Urinary bladder (tissue), 4 donors: Measurements from ENCODE around the gene QRFPR. TPM values are rescaled to one million over a fixed set of nuclear protein-coding genes. Genes with fewer than 3 reads are reported as not detected.

Experiments used
- DNase-seq: peaks from one replicate; pipeline ENCODE4 v3.0.0-alpha.2; 2015; ENCODE audit errors: extremely low spot score
- H3K27ac ChIP-seq: one replicate; pipeline ENCODE4 v1.5.1; 2013; ENCODE audit warnings: low read depth, mild to moderate bottlenecking, moderate library complexity
- H3K36me3 ChIP-seq: one replicate; pipeline ENCODE4 v1.6.1; 2013; ENCODE audit warnings: mild to moderate bottlenecking, moderate library complexity; ENCODE audit not compliant: insufficient read depth
- H3K4me1 ChIP-seq: one replicate; pipeline ENCODE4 v1.6.1; 2013; ENCODE audit warnings: mild to moderate bottlenecking, moderate library complexity; ENCODE audit not compliant: insufficient read depth
- H3K4me3 ChIP-seq: one replicate; pipeline ENCODE4 v1.5.1; 2013; ENCODE audit warnings: low read depth, low read length
- WGBS: extraction: QIAGEN DNeasy Blood & Tissue Kit; methylation state at CpG from one replicate; pipeline ENCODE4 v1.1.7; 2013; 5-methylcytosine and 5-hydroxymethylcytosine counted together
- polyA plus RNA-seq: library from polyadenylated mRNA; stranded (reverse); fragments of 200-250 nt; gene quantifications from one replicate; pipeline ENCODE4 v1.2.3, GENCODE V29; 2013
- total RNA-seq: library from RNA; depleted of rRNA; stranded (reverse); fragments of >200 nt; gene quantifications from one replicate; pipeline ENCODE4 v1.2.3, GENCODE V29; 2014
- donor health status: healthy with polysubstance abuse.
- donor health status: healthy.

Gene QRFPR
- total and polyA plus RNA-seq, 2 donors: 0.42 TPM; not detected in 1

DNA sequence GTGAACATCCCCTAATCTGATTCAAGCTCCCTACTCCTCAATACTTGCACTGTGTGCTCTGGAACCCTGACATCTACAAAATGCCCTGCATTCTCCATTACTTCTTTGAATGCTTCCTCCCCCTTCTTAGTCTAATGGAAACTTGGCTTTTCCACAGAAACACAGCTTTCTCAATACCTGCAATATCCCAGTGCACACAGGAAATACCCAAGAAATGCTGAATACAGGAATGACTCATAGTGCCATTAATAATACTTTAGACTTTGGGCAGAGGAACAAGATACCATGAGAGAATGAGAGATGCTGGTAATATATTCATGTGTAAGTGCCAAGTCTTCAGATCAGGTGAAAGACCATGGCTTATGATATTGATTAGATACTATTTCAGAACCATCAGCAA lies 5.6 kb downstream of the QRFPR start:
- Histone ChIP-seq H3K4me3 (no peak overlapping the region), H3K36me3 (no peaks in the 10 kb centered on the region), H3K27ac (no peak overlapping the region), H3K4me1 (no peaks in the 10 kb centered on the region)
- no peak for DNase-seq

DNA sequence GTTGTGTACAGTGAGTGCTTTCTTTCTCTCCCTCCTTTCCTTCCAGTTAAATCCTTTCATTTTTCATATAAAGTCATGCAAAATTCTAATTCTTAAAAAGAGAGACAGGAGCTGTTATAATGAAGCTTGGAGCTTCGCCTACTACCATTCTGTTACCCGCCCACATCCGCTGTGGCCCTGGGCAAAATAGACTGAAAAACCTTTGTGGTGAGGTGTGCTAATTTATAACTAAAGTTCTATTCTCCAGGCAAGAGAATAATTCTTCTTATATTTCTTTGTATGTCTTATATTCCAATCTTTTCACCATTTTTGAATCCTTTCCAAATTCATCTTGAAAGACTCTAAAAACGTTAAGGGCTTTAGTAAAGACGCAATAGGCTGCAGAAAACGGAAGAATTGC lies 7.0 kb downstream of the QRFPR start:
- no peak for DNase-seq

DNA sequence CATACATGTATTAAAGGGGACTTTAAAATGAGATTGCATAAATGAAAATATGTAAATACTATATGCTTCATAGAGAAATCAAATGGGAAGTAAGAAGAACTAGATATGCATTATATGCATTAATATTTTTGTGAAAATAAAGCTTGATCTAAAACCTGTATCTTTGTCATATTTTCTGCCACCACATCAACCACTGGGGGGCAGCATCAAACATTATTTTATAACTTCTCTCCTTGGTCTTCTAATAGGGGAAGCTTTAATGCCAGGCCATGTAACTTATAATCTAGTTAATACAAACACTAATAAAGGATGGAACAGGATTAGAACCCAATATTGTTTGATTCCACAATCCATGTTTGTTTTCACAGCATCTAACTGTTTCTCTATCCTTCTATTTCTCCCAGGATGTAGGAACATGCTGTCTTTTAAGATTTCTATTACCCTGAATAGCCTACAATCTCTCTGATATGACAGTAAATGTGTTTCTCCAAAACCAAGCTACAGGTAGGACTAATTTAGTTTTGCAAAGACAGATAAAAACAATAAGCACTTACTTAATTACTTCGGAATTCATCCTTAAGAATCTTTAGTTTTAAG lies 10.0 kb downstream of the QRFPR start:
- Histone ChIP-seq H3K4me3 (no peak overlapping the region), H3K27ac (no peak overlapping the region), H3K36me3 (no peaks in the 10 kb centered on the region), H3K4me1 (no peaks in the 10 kb centered on the region)
- 77% methylated on average over 1 of the region's 1 CpG for WGBS
- no peak for DNase-seq

More for the DNA sequence above, 7.0 kb downstream of the QRFPR start:
- H3K27ac ChIP-seq: no peak overlapping the region
- H3K4me1 ChIP-seq: no peaks in the 10 kb centered on the region
- H3K4me3 ChIP-seq: no peak overlapping the region
- H3K36me3 ChIP-seq: no peaks in the 10 kb centered on the region
- 80% methylated on average over 6 of the region's 6 CpGs for WGBS

DNA sequence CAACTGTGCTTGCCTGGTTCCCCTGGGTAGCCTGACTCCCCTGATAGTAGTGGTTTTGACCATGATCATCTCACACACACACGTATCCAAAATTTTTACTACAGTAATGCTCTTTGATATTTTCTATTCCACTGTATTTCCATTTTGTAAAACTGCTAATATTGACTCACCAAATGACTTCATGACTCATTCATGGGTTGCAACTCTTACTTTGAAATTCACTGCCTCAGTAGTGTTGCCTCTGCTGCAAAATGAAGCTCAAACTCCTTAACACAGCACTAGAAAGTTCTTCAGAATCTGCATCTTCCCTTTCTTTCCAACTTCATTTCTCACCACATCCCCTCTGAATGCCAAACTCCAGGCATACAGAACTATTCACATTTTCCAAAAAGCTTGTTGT lies 20.3 kb downstream of the QRFPR start:
- H3K36me3 ChIP-seq: no peaks in the 10 kb centered on the region
- no peaks in the 10 kb centered on the region for H3K4me1 ChIP-seq
- no peak overlapping the region for H3K27ac ChIP-seq
- 89% methylated on average over 1 of the region's 1 CpG for WGBS
- H3K4me3 ChIP-seq: no peak overlapping the region
- DNase-seq: no peak

DNA sequence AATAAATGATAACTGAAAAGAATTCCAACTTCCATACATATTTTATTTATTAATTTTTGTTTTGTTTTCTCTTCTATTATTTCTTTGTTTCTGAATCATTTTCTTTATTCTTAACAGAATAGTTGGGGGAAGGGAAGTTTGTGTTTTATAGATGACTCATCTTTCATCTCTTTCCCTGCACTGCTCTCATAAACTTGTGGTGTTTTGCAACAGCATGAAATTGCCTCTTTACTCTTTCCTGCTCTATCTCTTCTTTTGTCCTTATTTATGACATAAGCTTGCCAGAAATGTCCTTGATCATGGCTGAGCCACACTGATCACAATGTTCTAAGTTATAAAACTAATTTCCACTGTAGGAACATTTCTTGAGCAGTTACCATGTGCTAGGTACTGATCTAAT lies 22.3 kb downstream of the QRFPR start:
- Histone ChIP-seq H3K36me3 (no peaks in the 10 kb centered on the region), H3K27ac (no peak overlapping the region), H3K4me1 (no peaks in the 10 kb centered on the region), H3K4me3 (no peak overlapping the region)
- no peak for DNase-seq

DNA sequence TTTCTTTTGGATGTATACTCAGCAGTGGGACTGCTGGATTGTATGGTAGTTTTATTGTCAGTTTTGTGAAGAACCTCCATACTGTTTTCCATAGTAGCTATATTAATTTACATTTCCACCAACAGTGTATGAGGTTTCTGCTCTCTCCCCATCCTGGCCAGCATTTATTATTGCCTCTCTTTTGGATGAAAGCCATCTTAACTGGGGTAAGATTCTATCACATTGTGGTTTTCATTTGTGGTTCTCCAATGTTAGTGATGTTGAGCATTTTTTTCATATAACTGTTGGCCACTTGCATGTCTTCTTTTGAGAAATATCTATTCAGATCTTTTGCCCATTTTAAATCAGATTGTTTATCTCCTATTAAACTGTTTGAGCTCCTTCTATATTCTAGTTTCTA lies 27.6 kb downstream of the QRFPR start:
- Histone ChIP-seq H3K4me1 (no peaks in the 10 kb centered on the region), H3K4me3 (no peak overlapping the region), H3K27ac (no peak overlapping the region), H3K36me3 (no peaks in the 10 kb centered on the region)
- DNase-seq: no peak

DNA sequence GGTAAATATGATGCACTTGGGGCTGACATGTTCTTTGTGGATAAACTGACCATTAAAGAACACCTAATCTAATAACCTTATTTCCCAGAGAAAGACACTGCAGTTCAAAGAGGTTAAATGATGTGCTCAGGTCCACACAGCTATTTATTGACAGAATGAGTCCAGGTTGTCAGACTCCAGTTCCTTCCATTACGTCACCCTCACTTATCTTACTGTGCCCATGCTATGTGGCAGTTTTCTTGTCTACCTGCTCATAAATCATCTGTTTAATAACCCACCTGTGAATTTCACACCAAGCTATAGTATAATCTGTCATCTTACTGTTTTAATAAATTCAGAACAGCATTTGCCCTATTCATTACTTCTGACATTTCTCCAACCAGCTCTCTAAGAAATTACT lies 36.7 kb downstream of the QRFPR start:
- no peak for DNase-seq
- H3K27ac ChIP-seq: no peak overlapping the region
- no peaks in the 10 kb centered on the region for H3K36me3 ChIP-seq
- H3K4me1 ChIP-seq: no peaks in the 10 kb centered on the region
- WGBS: 56% methylated on average over 1 of the region's 1 CpG
- H3K4me3 ChIP-seq: no peak overlapping the region

DNA sequence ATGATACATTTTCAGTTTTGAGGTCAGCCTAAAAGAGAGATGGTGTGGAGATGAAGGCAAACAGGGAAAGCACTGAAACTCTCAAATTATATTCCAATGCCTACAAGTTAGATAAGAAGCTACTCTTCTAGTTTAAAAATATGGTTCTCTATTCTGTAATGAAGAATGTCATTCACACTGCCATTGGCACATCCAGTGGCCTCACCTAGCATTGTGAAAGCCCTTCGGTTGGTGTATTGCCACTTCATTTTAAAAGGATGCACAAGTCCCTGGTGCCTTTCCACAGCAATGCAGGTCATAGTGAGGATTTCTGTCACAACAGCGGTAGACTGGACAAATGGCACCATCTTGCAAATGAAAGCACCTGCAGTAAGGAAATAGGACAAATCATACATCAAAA lies 40.6 kb downstream of the QRFPR start:
- no peak for DNase-seq
- WGBS: 93% methylated on average over 2 of the region's 2 CpGs
- no peak overlapping the region for H3K27ac ChIP-seq
- no peak overlapping the region for H3K4me3 ChIP-seq
- no peaks in the 10 kb centered on the region for H3K4me1 ChIP-seq
- no peaks in the 10 kb centered on the region for H3K36me3 ChIP-seq

DNA sequence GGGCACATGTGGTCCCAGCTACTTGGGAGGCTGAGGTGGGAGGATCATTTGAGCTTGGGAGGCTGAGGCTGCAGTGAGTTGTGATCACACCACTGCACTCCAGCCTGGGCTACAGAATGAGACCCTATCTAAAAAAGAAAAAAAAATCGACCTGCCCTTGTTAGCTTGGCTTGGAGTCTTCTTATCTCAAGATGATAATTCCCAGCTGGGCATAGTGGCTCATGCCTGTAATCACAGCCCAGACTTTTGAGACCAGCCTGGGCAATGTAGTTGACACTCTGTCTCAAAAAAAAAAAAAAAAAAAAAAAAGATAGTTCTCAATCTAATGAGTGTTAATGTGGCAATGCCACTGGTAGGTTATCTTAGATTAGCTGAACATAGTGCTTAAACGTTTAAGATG lies 41.0 kb downstream of the QRFPR start:
- H3K4me3 ChIP-seq: no peak overlapping the region
- no peaks in the 10 kb centered on the region for H3K4me1 ChIP-seq
- DNase-seq: no peak
- no peaks in the 10 kb centered on the region for H3K36me3 ChIP-seq
- 35% methylated on average over 2 of the region's 2 CpGs for WGBS
- no peak overlapping the region for H3K27ac ChIP-seq

DNA sequence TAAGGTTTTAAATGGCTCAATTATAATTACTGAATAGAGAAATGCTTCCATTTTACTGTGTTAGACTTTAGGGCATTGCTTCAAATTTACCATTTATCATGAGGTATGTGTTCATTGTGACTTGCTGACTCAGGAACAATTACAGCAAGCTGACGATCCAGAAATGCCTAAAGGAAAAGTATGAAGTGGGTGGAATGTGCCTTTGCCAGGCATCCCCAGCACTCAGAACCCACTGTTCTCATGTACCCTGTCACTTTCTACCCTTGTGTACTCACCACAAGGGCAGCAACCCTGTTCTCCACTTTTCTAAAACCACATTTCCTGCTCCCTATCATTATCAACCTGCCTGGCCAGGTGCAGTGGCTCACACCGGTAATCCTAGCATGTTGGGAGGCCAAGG lies 41.5 kb downstream of the QRFPR start:
- Histone ChIP-seq H3K4me3 (no peak overlapping the region), H3K27ac (no peak overlapping the region), H3K36me3 (no peaks in the 10 kb centered on the region), H3K4me1 (no peaks in the 10 kb centered on the region)
- 65% methylated on average over 2 of the region's 2 CpGs for WGBS
- no peak for DNase-seq

DNA sequence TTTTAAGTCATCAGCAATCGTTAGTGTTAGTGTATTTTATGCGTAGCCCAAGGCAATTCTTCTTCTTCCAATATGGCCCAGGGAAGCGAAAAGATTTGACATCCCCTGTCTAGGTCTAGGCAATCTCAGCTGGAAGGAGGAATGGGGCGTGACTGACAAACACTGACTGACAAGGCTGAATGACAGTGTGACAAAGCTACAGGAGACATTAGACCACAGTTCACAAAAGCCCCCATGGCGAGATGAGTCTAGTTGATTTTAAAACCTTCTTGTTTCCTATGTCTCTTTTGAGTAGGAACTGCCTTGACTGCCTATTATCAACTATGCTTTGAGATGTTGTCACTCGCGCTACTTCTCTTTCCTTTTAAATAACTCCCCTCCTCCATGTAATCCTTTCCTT lies 42.3 kb downstream of the QRFPR start:
- DNase-seq: no peak
- no peaks in the 10 kb centered on the region for H3K4me1 ChIP-seq
- H3K27ac ChIP-seq: no peak overlapping the region
- no peaks in the 10 kb centered on the region for H3K36me3 ChIP-seq
- no peak overlapping the region for H3K4me3 ChIP-seq
- 87% methylated on average over 7 of the region's 7 CpGs for WGBS

DNA sequence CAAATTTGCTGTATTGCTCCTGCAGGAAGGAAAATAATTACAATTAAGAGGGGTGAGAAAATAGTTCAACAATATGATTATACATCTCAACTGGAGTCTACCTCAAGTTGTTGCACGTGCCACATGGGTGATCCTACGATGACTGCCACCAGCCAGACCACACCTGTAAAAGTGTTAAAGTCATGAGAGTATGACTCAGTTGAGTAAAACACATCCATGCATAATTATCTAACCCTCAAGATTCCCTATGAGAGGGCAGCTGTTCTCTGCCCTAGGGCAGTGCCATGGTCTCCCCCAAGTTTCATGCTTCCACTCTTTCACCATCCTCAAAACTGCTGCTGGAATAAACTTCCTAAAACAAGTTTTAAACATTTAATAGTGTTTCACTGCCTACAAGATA lies 44.1 kb downstream of the QRFPR start:
- Histone ChIP-seq H3K36me3 (no peaks in the 10 kb centered on the region), H3K4me3 (no peak overlapping the region), H3K27ac (no peak overlapping the region), H3K4me1 (no peaks in the 10 kb centered on the region)
- whole genome bisulfite sequencing: 89% methylated on average over 2 of the region's 2 CpGs
- no peak for DNase-seq

DNA sequence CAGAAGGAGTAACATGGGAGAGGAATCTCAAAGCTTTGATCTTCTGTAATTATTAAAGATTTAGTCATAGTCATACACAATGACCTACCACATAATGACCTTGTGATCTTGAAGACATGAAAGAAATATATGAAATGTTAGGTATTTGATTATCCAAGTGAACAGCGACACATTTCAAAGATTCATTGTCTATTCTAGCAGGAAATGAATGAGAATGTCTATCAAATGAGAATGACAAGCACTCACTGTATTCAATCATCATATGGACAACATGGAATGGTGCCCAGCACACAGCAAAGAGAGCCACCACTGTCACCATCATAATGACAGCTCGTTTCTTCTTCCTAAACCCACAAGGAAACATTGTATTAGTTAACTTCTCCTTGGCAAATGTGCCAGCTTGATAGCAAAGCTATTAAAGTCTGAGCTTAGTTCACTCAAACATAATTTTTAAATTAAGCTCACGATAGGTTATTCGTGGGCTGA lies 50.6 kb downstream of the QRFPR start:
- Histone ChIP-seq H3K27ac (no peak overlapping the region), H3K4me1 (no peaks in the 10 kb centered on the region), H3K36me3 (no peaks in the 10 kb centered on the region), H3K4me3 (no peak overlapping the region)
- WGBS: 74% methylated on average over 4 of the region's 4 CpGs
- DNase-seq: no peak

DNA sequence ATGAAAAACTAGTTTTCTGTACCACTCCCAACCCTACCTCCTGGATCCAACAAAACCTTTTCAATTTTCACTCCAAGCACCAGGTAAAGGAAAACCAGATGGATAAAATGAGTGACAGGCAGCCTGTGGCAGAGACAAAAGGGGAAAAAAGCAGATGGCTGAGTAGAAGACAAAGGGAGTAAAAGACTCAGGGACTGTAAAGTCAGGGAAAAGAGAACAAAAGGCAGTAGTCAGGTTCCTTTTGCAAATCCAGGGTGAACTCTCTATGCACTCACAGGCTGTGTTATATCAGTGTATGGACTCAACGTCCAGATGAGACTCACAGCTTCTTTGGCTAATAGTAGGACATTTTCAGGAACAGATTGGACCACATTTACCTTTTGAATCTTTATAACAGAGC lies 54.2 kb downstream of the QRFPR start:
- WGBS: 8% methylated on average over 1 of the region's 1 CpG
- H3K4me1 ChIP-seq: no peaks in the 10 kb centered on the region
- no peak overlapping the region for H3K27ac ChIP-seq
- no peak overlapping the region for H3K4me3 ChIP-seq
- H3K36me3 ChIP-seq: peaks cover 2% of the 10 kb centered on the region
- DNase-seq: peak; percentile 8

DNA sequence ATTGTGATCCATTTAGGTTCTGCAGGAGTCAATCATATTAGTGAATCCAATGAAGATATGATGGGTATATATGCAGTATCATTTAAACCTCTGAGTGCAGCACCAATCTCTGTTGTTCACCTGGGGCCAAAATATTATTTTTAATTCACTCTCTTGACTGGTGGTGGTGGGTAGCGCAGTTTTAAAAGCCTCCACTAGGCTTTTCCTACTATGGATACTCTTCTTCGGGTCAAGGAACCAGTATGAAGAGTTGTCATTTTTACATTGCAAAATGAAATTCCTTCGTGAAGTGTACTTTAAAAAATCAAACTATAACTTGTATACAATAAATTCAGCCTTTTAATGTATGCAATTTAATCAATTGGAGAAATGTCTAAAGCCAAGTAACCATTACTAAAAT lies 56.5 kb downstream of the QRFPR start:
- Histone ChIP-seq H3K4me3 (no peak overlapping the region), H3K27ac (no peak overlapping the region), H3K36me3 (peaks cover 2% of the 10 kb centered on the region), H3K4me1 (no peaks in the 10 kb centered on the region)
- no peak for DNase-seq
- 91% methylated on average over 3 of the region's 3 CpGs for WGBS
